HCT116 (cell line): ENCODE data around the gene DHX15. TPM values are rescaled to one million over a fixed set of nuclear protein-coding genes. Genes with fewer than 3 reads are reported as not detected.

ENCODE experiments used
- ATAC-seq: fragments of 200-7000 bp; cut with Tn5 transposase; 2 replicates; pipeline ENCODE4 v1.9.1; 2020; ENCODE audit warnings: mild to moderate bottlenecking, moderate library complexity
- BruUV-seq: library from RNA; stranded (reverse); fragments of 400-500 nt; replicated peaks from 2 replicates; lab custom pipeline; 2021; lab: Mats Ljungman, UMichigan
- CTCF ChIA-PET: fragments of 300-600 bp; sonication (Branson Sonifier 250); formaldehyde crosslinking; loops from one replicate; lab custom pipeline; 2021; ENCODE audit warnings: antibody characterized with exemption; lab: Charles Lee
- POLR2A ChIA-PET: fragments of 300-600, 350-600 bp; sonication (Branson Sonifier 250); formaldehyde crosslinking; loops from one replicate; lab custom pipeline; 2021; ENCODE audit warnings: antibody characterized with exemption; lab: Charles Lee
- RAD21 ChIA-PET, 2 experiments: fragments of 300-600 bp; sonication (Branson Sonifier 250); formaldehyde crosslinking; loops; one replicate each; lab custom pipeline; 2023; ENCODE audit warnings: low total read pairs in 2 of 2; ENCODE audit not compliant: uncharacterized antibody in 2 of 2, unreplicated experiment in 2 of 2, low non-redundant PET in 1 of 2; lab: Charles Lee
- DNase-seq: peaks from one replicate; pipeline ENCODE4 v3.0.0-alpha.2; 2010; ENCODE audit warnings: low read depth, low spot score
- H2AFZ ChIP-seq: fragments of 200-600 bp; shearing (Covaris generic), sonication (generic); 2 replicates; pipeline ENCODE4 v1.6.1; 2017; ENCODE audit warnings: low read depth, mixed run types, mixed read lengths, antibody characterized with exemption, low read length; ENCODE audit not compliant: poor library complexity, severe bottlenecking
- H3K27ac ChIP-seq: 2 replicates; pipeline ENCODE4 v1.5.1; 2012; ENCODE audit warnings: low read depth, low read length
- H3K27me3 ChIP-seq: fragments of 200-600 bp; sonication (generic); 2 replicates; pipeline ENCODE4 v1.6.1; 2016; ENCODE audit warnings: mixed run types, low read length, mixed read lengths; ENCODE audit not compliant: insufficient read depth
- H3K36me3 ChIP-seq, 2 experiments: fragments of 200-500 bp in 1 of 2; fragments of 200-600 bp in 1 of 2; sonication (Bioruptor generic) in 1 of 2; sonication (generic) in 1 of 2; 2 replicates each; pipeline versions ENCODE4 v1.5.1 to v1.6.1; 2014 to 2016; ENCODE audit warnings: low read length in 2 of 2, inconsistent platforms in 1 of 2, mixed read lengths in 1 of 2, mixed run types in 1 of 2; ENCODE audit not compliant: insufficient read depth in 2 of 2, control insufficient read depth in 1 of 2
- H3K4me1 ChIP-seq, 2 experiments: fragments of 200-600 bp in 1 of 2; sonication (generic) in 1 of 2; 2 replicates each; pipeline versions ENCODE4 v1.5.1 to v1.6.1; 2012 to 2017; ENCODE audit warnings: low read length in 2 of 2, inconsistent platforms in 1 of 2, mild to moderate bottlenecking in 1 of 2, mixed read lengths in 1 of 2, mixed run types in 1 of 2, moderate library complexity in 1 of 2; ENCODE audit not compliant: insufficient read depth in 2 of 2, control insufficient read depth in 1 of 2
- H3K4me2 ChIP-seq: fragments of 200-600 bp; sonication (generic); 2 replicates; pipeline ENCODE4 v1.6.1; 2017; ENCODE audit warnings: mixed run types, low read length, mixed read lengths
- H3K4me3 ChIP-seq, 2 experiments: fragments of 200-600 bp in 1 of 2; sonication (generic) in 1 of 2; replicated peaks in 1 of 2; 2 replicates each; pipeline ENCODE4 v1.5.1; 2011 to 2016; ENCODE audit warnings: low read length in 2 of 2, control low read depth in 1 of 2, low read depth in 1 of 2, mild to moderate bottlenecking in 1 of 2, mixed read lengths in 1 of 2, mixed run types in 1 of 2
- H3K79me2 ChIP-seq: fragments of 200-600 bp; sonication (generic); 2 replicates; pipeline ENCODE4 v1.6.1; 2017; ENCODE audit warnings: mild to moderate bottlenecking, mixed run types, low read length, moderate library complexity, mixed read lengths; ENCODE audit not compliant: insufficient read depth
- H3K9ac ChIP-seq: fragments of 200-600 bp; sonication (generic); 2 replicates; pipeline ENCODE4 v1.6.1; 2016; ENCODE audit warnings: low read length, mixed read lengths
- H3K9me2 ChIP-seq: fragments of 200-600 bp; sonication (generic), shearing (Covaris generic); 2 replicates; pipeline ENCODE4 v1.6.1; 2017; ENCODE audit warnings: mixed run types, mild to moderate bottlenecking, moderate library complexity; ENCODE audit not compliant: insufficient read depth
- H3K9me3 ChIP-seq, 2 experiments: fragments of 200-500 bp in 1 of 2; fragments of 200-600 bp in 1 of 2; sonication (Bioruptor generic) in 1 of 2; sonication (generic) in 1 of 2; 2 replicates each; pipeline ENCODE4 v1.6.1; 2014 to 2017; ENCODE audit warnings: low read length in 2 of 2, mixed read lengths in 2 of 2, inconsistent platforms in 1 of 2, low read depth in 1 of 2, mild to moderate bottlenecking in 1 of 2, mixed run types in 1 of 2, moderate library complexity in 1 of 2; ENCODE audit not compliant: control insufficient read depth in 1 of 2, insufficient read depth in 1 of 2
- H4K20me1 ChIP-seq: fragments of 200-600 bp; sonication (generic), shearing (Covaris generic); 2 replicates; pipeline ENCODE4 v1.6.1; 2017; ENCODE audit warnings: mixed run types, mild to moderate bottlenecking, moderate library complexity; ENCODE audit not compliant: insufficient read depth
- ATF3 ChIP-seq: IDR thresholded peaks from 2 replicates; pipeline ENCODE4 v1.6.1; 2012
- CEBPB ChIP-seq: IDR thresholded peaks from 2 replicates; pipeline ENCODE4 v1.6.1; 2012; ENCODE audit warnings: low read depth
- CTCF ChIP-seq, 3 experiments: fragments of 200-600 bp in 1 of 3; sonication (generic) in 1 of 3; IDR thresholded peaks in 2 of 3; conservative IDR thresholded peaks in 1 of 3; 2 replicates each; pipeline ENCODE4 v1.5.1; 2012 to 2017; ENCODE audit warnings: low read depth in 2 of 3, low read length in 2 of 3, antibody characterized with exemption in 1 of 3, borderline replicate concordance in 1 of 3, control low read depth in 1 of 3, mild to moderate bottlenecking in 1 of 3, mixed read lengths in 1 of 3, mixed run types in 1 of 3, moderate library complexity in 1 of 3; ENCODE audit not compliant: insufficient read depth in 1 of 3
- EGR1 ChIP-seq: IDR thresholded peaks from 2 replicates; pipeline ENCODE4 v1.6.1; 2012; ENCODE audit warnings: low read depth
- EZH2 ChIP-seq: fragments of 200-600 bp; sonication (generic); IDR thresholded peaks from 2 replicates; pipeline ENCODE4 v1.6.1; 2017; ENCODE audit warnings: antibody characterized with exemption, mixed run types
- MAX ChIP-seq: IDR thresholded peaks from 2 replicates; pipeline ENCODE4 v1.6.1; 2012
- POLR2A ChIP-seq: IDR thresholded peaks from 2 replicates; pipeline ENCODE4 v1.7.0; 2011; ENCODE audit warnings: borderline replicate concordance; ENCODE audit not compliant: insufficient read depth, insufficient read length; ENCODE audit errors: extremely low read depth
- RAD21 ChIP-seq: IDR thresholded peaks from 2 replicates; pipeline ENCODE4 v1.6.1; 2012; ENCODE audit warnings: low read depth, mild to moderate bottlenecking
- SRF ChIP-seq: IDR thresholded peaks from 2 replicates; pipeline ENCODE4 v1.6.1; 2012; ENCODE audit warnings: low read depth
- YY1 ChIP-seq: IDR thresholded peaks from 2 replicates; pipeline ENCODE4 v1.6.1; 2011; ENCODE audit warnings: low read length, low read depth, moderate library complexity, mild to moderate bottlenecking; ENCODE audit not compliant: insufficient replicate concordance; ENCODE audit errors: extremely low read depth
- ZNF274 ChIP-seq: fragments of 200-500 bp; sonication (Bioruptor generic); IDR thresholded peaks from 2 replicates; pipeline ENCODE4 v1.6.1; 2014; ENCODE audit warnings: mild to moderate bottlenecking, low read depth, low read length, inconsistent platforms
- intact Hi-C: fragments of 100-400 bp; cut with micrococcal nuclease; formaldehyde crosslinking; loops from 2 replicates; pipeline ENCODE4 v1.10.0; 2022
- total RNA-seq: library from RNA; stranded (reverse); gene quantifications from one replicate; pipeline ENCODE4 v1.2.1, GENCODE V29; 2021; ENCODE audit not compliant: unreplicated experiment

DHX15 gene
- total RNA-seq, 1 experiment from 2014 or later = 195 TPM

GRCh38 chr4:24497221-24497620 lies 87.1 kb downstream of the DHX15 start (continued):
- TF ChIP-seq MAX (no peak), CEBPB (no peak), ATF3 (no peak), RAD21 (no peak), EZH2 (no peak), EGR1 (no peak), POLR2A (no peak)

- DNase-seq = no peak
- no TSS peak for BruUV-seq
- H3K4me3 ChIP-seq = no peak overlapping the region
- H3K27ac ChIP-seq = no peak overlapping the region
- no peak overlapping the region for H2AFZ ChIP-seq
- H3K79me2 ChIP-seq = no peaks in the 10 kb centered on the region
- RAD21 ChIA-PET = no interaction called here
- intact Hi-C loops = no loop called here
- no peaks in the 10 kb centered on the region for H3K27me3 ChIP-seq
- H3K4me2 ChIP-seq = no peak overlapping the region
- no peak overlapping the region for H3K9ac ChIP-seq
- no peak for TF ChIP-seq RAD21
- no peak for TF ChIP-seq YY1
- no peak for TF ChIP-seq ZNF274
- TF ChIP-seq CTCF (IDR thresholded peaks at IDR 0.05 in 2 of 3, conservative IDR thresholded peaks at IDR 0.05 in 1 of 3; ENCODE audit: borderline replicate concordance in 1 of 3, insufficient read depth in 1 of 3, low read depth in 2 of 3, low read length in 2 of 3) = no peak
- TF ChIP-seq SRF = no peak
- no peaks in the 10 kb centered on the region for H3K9me2 ChIP-seq
- H3K36me3 ChIP-seq = no peaks in the 10 kb centered on the region
- CTCF ChIA-PET = interaction anchor here (1.4 kb wide), 1 partner anchor 8 kb away, joined by 3 read pairs; no protein-coding TSS in a partner anchor
- H3K9me3 ChIP-seq = no peaks in the 10 kb centered on the region
- no peaks in the 10 kb centered on the region for H3K4me1 ChIP-seq
- no peaks in the 10 kb centered on the region for H4K20me1 ChIP-seq
- no peak for ATAC-seq
- POLR2A ChIA-PET = no interaction called here
Observed at GRCh38 chr4:24496597-24496996, 87.8 kb downstream of the DHX15 start.
